Common myeloid progenitor, CD34-positive (primary cell): Measurements from ENCODE around the gene DNAJC6.

Experiments
- CTCF ChIA-PET: fragments of 350-600 bp; sonication (Branson Sonifier 250); formaldehyde crosslinking; loops from one replicate; lab custom pipeline; 2021; ENCODE audit warnings: antibody characterized with exemption; lab: Charles Lee
- POLR2A ChIA-PET: fragments of 350-600 bp; sonication (Branson Sonifier 250); formaldehyde crosslinking; loops from one replicate; lab custom pipeline; 2021; ENCODE audit warnings: antibody characterized with exemption; lab: Charles Lee
- DNase-seq, 3 donors: peaks; one replicate each; pipeline versions ENCODE4 v3.0.0 to v3.0.0-alpha.2; 2013
- H3K27ac ChIP-seq, 2 experiments: 1 replicate in 1 of 2; 2 replicates in 1 of 2; pipeline ENCODE4 v1.7.0; 2013; ENCODE audit warnings: inconsistent platforms in 2 of 2, low read length in 2 of 2, mild to moderate bottlenecking in 2 of 2, low read depth in 1 of 2, moderate library complexity in 1 of 2; ENCODE audit not compliant: severe bottlenecking in 2 of 2, insufficient read depth in 1 of 2, poor library complexity in 1 of 2
- H3K27me3 ChIP-seq, 5 experiments: replicated peaks in 2 of 5; 1 replicate in 3 of 5; 2 replicates in 2 of 5; pipeline versions ENCODE4 v1.6.1 to v1.7.0; 2013; ENCODE audit warnings: low read length in 4 of 5, mild to moderate bottlenecking in 2 of 5, moderate library complexity in 2 of 5, inconsistent platforms in 1 of 5; ENCODE audit not compliant: insufficient read depth in 5 of 5, control insufficient read depth in 4 of 5
- H3K36me3 ChIP-seq, 4 experiments: 1 replicate in 2 of 4; 2 replicates in 2 of 4; pipeline versions ENCODE4 v1.6.1 to v1.7.0; 2013; ENCODE audit warnings: low read length in 3 of 4, control low read depth in 1 of 4, mild to moderate bottlenecking in 1 of 4; ENCODE audit not compliant: control insufficient read depth in 4 of 4, insufficient read depth in 4 of 4
- H3K4me1 ChIP-seq, 4 experiments: 1 replicate in 3 of 4; 2 replicates in 1 of 4; pipeline versions ENCODE4 v1.6.1 to v1.7.1; 2013; ENCODE audit warnings: low read length in 3 of 4, mild to moderate bottlenecking in 3 of 4, control low read depth in 1 of 4, inconsistent platforms in 1 of 4, moderate library complexity in 1 of 4; ENCODE audit not compliant: control insufficient read depth in 4 of 4, insufficient read depth in 4 of 4; ENCODE audit errors: control extremely low read depth in 1 of 4
- H3K4me3 ChIP-seq, 7 experiments: 1 replicate in 4 of 7; 2 replicates in 3 of 7; pipeline versions ENCODE4 v1.5.1 to v1.7.0; 2013; ENCODE audit warnings: mild to moderate bottlenecking in 7 of 7, low read length in 6 of 7, moderate library complexity in 6 of 7, inconsistent platforms in 2 of 7, low read depth in 2 of 7, control low read depth in 1 of 7; ENCODE audit not compliant: insufficient read depth in 4 of 7, control insufficient read depth in 1 of 7; ENCODE audit errors: extremely low read depth in 1 of 7
- H3K9me3 ChIP-seq, 5 experiments: 1 replicate in 4 of 5; 2 replicates in 1 of 5; pipeline versions ENCODE4 v1.6.1 to v1.7.1; 2013; ENCODE audit warnings: low read length in 4 of 5, mild to moderate bottlenecking in 2 of 5, inconsistent platforms in 1 of 5, low read depth in 1 of 5, moderate library complexity in 1 of 5; ENCODE audit not compliant: control insufficient read depth in 4 of 5, insufficient read depth in 2 of 5; ENCODE audit errors: control extremely low read depth in 1 of 5
- WGBS: methylation state at CpG from one replicate; pipeline ENCODE4 v1.1.5; 2013; ENCODE audit not compliant: insufficient coverage; 5-methylcytosine and 5-hydroxymethylcytosine counted together

DNAJC6 gene

GRCh38 chr1:65424573-65424889 lies 115.2 kb downstream of the DNAJC6 start:
- ChIA-PET POLR2A (no interaction called here), CTCF (interaction anchor here (1.6 kb wide), 1 partner anchor 209 kb away, joined by 4 read pairs; no protein-coding TSS in a partner anchor)
- no peaks in the 10 kb centered on the region for H3K9me3 ChIP-seq
- H3K27me3 ChIP-seq, result no peaks in the 10 kb centered on the region
- no CpG with 5 or more reads among the region's 1 CpG for WGBS
- H3K4me3 ChIP-seq, result peak overlapping the region in 1 of 7 experiments; percentile 93
- no peak overlapping the region for H3K27ac ChIP-seq
- H3K4me1 ChIP-seq, result peaks cover 9 to 58% (median 30%) of the 10 kb centered on the region in 4 experiments
- no peak for DNase-seq
- H3K36me3 ChIP-seq, result peaks cover 14 to 44% (median 23%) of the 10 kb centered on the region in 4 experiments

GRCh38 chr1:65425006-65425405 lies 115.7 kb downstream of the DNAJC6 start:
- 89% methylated on average over 1 of the region's 2 CpGs for WGBS
- Histone ChIP-seq H3K36me3 (peaks cover 14 to 44% (median 25%) of the 10 kb centered on the region in 4 experiments), H3K27ac (no peak overlapping the region), H3K27me3 (no peaks in the 10 kb centered on the region), H3K4me3 (no peak overlapping the region), H3K4me1 (peaks cover 9 to 59% (median 29%) of the 10 kb centered on the region in 4 experiments), H3K9me3 (no peaks in the 10 kb centered on the region)
- ChIA-PET POLR2A (no interaction called here), CTCF (interaction anchor here (1.6 kb wide), 1 partner anchor 209 kb away, joined by 4 read pairs; no protein-coding TSS in a partner anchor)
- DNase-seq, result no peak

GRCh38 chr1:65425697-65426096 lies 116.4 kb downstream of the DNAJC6 start:
- H3K4me1 ChIP-seq, result peaks cover 13 to 65% (median 32%) of the 10 kb centered on the region in 4 experiments
- no peaks in the 10 kb centered on the region for H3K27me3 ChIP-seq
- no peaks in the 10 kb centered on the region for H3K9me3 ChIP-seq
- peaks cover 14 to 49% (median 28%) of the 10 kb centered on the region in 4 experiments for H3K36me3 ChIP-seq
- no peak overlapping the region for H3K4me3 ChIP-seq
- ChIA-PET POLR2A (no interaction called here), CTCF (interaction anchor here (1.5 kb wide), 1 partner anchor 34 kb away, joined by 4 read pairs; no protein-coding TSS in a partner anchor)
- DNase-seq, result no peak
- 93% methylated on average over 3 of the region's 3 CpGs for WGBS
- H3K27ac ChIP-seq, result no peak overlapping the region

GRCh38 chr1:65429078-65429477 lies 119.7 kb downstream of the DNAJC6 start:
- Histone ChIP-seq H3K36me3 (peaks cover 19 to 69% (median 40%) of the 10 kb centered on the region in 4 experiments), H3K27ac (peak overlapping the region; percentile 85 to 88), H3K4me3 (peak overlapping the region in 1 of 7 experiments; percentile 42), H3K4me1 (peaks cover 0 to 57% (median 23%) of the 10 kb centered on the region in 4 experiments), H3K9me3 (no peaks in the 10 kb centered on the region), H3K27me3 (no peaks in the 10 kb centered on the region)
- WGBS, result 94% methylated on average over 2 of the region's 2 CpGs
- ChIA-PET POLR2A (no interaction called here), CTCF (interaction anchor here (1.5 to 1.6 kb wide), 2 partner anchors 10 to 192 kb away, joined by 4 to 5 read pairs; no protein-coding TSS in a partner anchor)
- peak in 1 of 3 donors; percentile 24 for DNase-seq

GRCh38 chr1:65429806-65430205 lies 120.5 kb downstream of the DNAJC6 start:
- DNase-seq, result peak in 2 of 3 donors; percentile 69 to 73
- Histone ChIP-seq H3K27ac (peak overlapping the region; percentile 85 to 88), H3K27me3 (no peaks in the 10 kb centered on the region), H3K4me1 (peaks cover 0 to 51% (median 23%) of the 10 kb centered on the region in 4 experiments), H3K36me3 (peaks cover 20 to 70% (median 44%) of the 10 kb centered on the region in 4 experiments), H3K4me3 (peak overlapping the region in 3 of 7 experiments; percentile 4 to 42 (median 5)), H3K9me3 (no peaks in the 10 kb centered on the region)
- 58% methylated on average over 4 of the region's 7 CpGs for WGBS
- CTCF ChIA-PET, result interaction anchor here (1.2 to 2.4 kb wide), 9 partner anchors 9 to 258 kb away, joined by 3 to 17 read pairs (median 6); no protein-coding TSS in a partner anchor
- POLR2A ChIA-PET, result no interaction called here

GRCh38 chr1:65431111-65431705 lies 121.9 kb downstream of the DNAJC6 start:
- no peaks in the 10 kb centered on the region for H3K27me3 ChIP-seq
- ChIA-PET CTCF (interaction anchor here (0.7 to 2.4 kb wide), 15 partner anchors 8 to 368 kb away, joined by 3 to 17 read pairs (median 3); no protein-coding TSS in a partner anchor), POLR2A (no interaction called here)
- no peak overlapping the region for H3K27ac ChIP-seq
- peak; percentile 58 to 80 (median 74) for DNase-seq
- peak overlapping the region in 1 of 7 experiments; percentile 13 for H3K4me3 ChIP-seq
- WGBS, result no CpG with 5 or more reads among the region's 1 CpG
- peaks cover 21 to 68% (median 39%) of the 10 kb centered on the region in 4 experiments for H3K36me3 ChIP-seq
- H3K4me1 ChIP-seq, result peaks cover 0 to 40% (median 20%) of the 10 kb centered on the region in 4 experiments
- H3K9me3 ChIP-seq, result no peaks in the 10 kb centered on the region

GRCh38 chr1:65432918-65433317 lies 123.6 kb downstream of the DNAJC6 start:
- no peak overlapping the region for H3K4me3 ChIP-seq
- CTCF ChIA-PET, result no interaction called here
- POLR2A ChIA-PET, result no interaction called here
- no peaks in the 10 kb centered on the region for H3K9me3 ChIP-seq
- peaks cover 0 to 39% (median 20%) of the 10 kb centered on the region in 4 experiments for H3K4me1 ChIP-seq
- peaks cover 17 to 55% (median 32%) of the 10 kb centered on the region in 4 experiments for H3K36me3 ChIP-seq
- WGBS, result 73% methylated on average over 6 of the region's 8 CpGs
- H3K27ac ChIP-seq, result no peak overlapping the region
- DNase-seq, result no peak
- no peaks in the 10 kb centered on the region for H3K27me3 ChIP-seq
